ENCODE measurements around the gene HDLBP. TPM values are rescaled to one million over a fixed set of nuclear protein-coding genes. Genes with fewer than 3 reads are reported as not detected.

The HDLBP gene
- total RNA-seq, 1 donor from 2014 or later = 300 TPM

GRCh38 chr2:241237949-241238371 is 77.5 kb downstream of the HDLBP start:
- Histone ChIP-seq H3K36me3 (peaks cover 4 to 93% of the 10 kb centered on the region in 2 donors), H3K27ac (no peak overlapping the region), H3K9me3 (no peaks in the 10 kb centered on the region), H3K27me3 (no peaks in the 10 kb centered on the region), H3K4me3 (no peak overlapping the region), H3K4me1 (no peaks in the 10 kb centered on the region)
- no peak for DNase-seq (ENCODE audit: extremely low spot score in 2 of 2)
- intact Hi-C loops (cut with DNase I) = no loop called here
- TF ChIP-seq POLR2AphosphoS5 (IDR thresholded peaks at IDR 0.05; ENCODE audit: insufficient read depth in 1 of 2, low read depth in 1 of 2) (no peak), POLR2A (IDR thresholded peaks at IDR 0.05) (no peak), CTCF (IDR thresholded peaks at IDR 0.05) (no peak)

GRCh38 chr2:241237047-241237446 is 78.4 kb downstream of the HDLBP start:
- no peak for DNase-seq (ENCODE audit: extremely low spot score in 2 of 2)
- TF ChIP-seq POLR2AphosphoS5 (IDR thresholded peaks at IDR 0.05; ENCODE audit: insufficient read depth in 1 of 2, low read depth in 1 of 2) (no peak), CTCF (IDR thresholded peaks at IDR 0.05) (no peak), POLR2A (IDR thresholded peaks at IDR 0.05) (no peak)
- intact Hi-C loops (cut with DNase I) = no loop called here
- Histone ChIP-seq H3K4me3 (no peak overlapping the region), H3K36me3 (peaks cover 5 to 92% of the 10 kb centered on the region in 2 donors), H3K9me3 (no peaks in the 10 kb centered on the region), H3K4me1 (no peaks in the 10 kb centered on the region), H3K27ac (no peak overlapping the region), H3K27me3 (no peaks in the 10 kb centered on the region)

- intact Hi-C loops (cut with DNase I) = no loop called here
- no peaks in the 10 kb centered on the region for H3K9me3 ChIP-seq
- peaks cover 5 to 97% of the 10 kb centered on the region in 2 donors for H3K36me3 ChIP-seq
- no peak overlapping the region for H3K4me3 ChIP-seq
- DNase-seq (ENCODE audit: extremely low spot score in 2 of 2) = no peak
- H3K27ac ChIP-seq = no peak overlapping the region
- no peaks in the 10 kb centered on the region for H3K27me3 ChIP-seq
- no peak for TF ChIP-seq POLR2AphosphoS5 (IDR thresholded peaks at IDR 0.05; ENCODE audit: insufficient read depth in 1 of 2, low read depth in 1 of 2)
- no peak for TF ChIP-seq CTCF (IDR thresholded peaks at IDR 0.05)
- no peak for TF ChIP-seq POLR2A (IDR thresholded peaks at IDR 0.05)
- no peaks in the 10 kb centered on the region for H3K4me1 ChIP-seq
These were observed 79.4 kb downstream of the HDLBP start for GRCh38 chr2:241235859-241236593.

GRCh38 chr2:241234962-241235740 is 80.3 kb downstream of the HDLBP start:
- Histone ChIP-seq H3K27me3 (no peaks in the 10 kb centered on the region), H3K27ac (no peak overlapping the region), H3K4me3 (no peak overlapping the region), H3K4me1 (no peaks in the 10 kb centered on the region), H3K36me3 (peaks cover 5 to 97% of the 10 kb centered on the region in 2 donors), H3K9me3 (no peaks in the 10 kb centered on the region)
- no peak for TF ChIP-seq CTCF (IDR thresholded peaks at IDR 0.05)
- TF ChIP-seq POLR2AphosphoS5 (IDR thresholded peaks at IDR 0.05; ENCODE audit: insufficient read depth in 1 of 2, low read depth in 1 of 2) = peak in 1 of 2 donors; percentile 5
- intact Hi-C loops (cut with DNase I) = no loop called here
- no peak for DNase-seq (ENCODE audit: extremely low spot score in 2 of 2)
